Progenitor cell of endocrine pancreas (in vitro differentiated cells): ENCODE data around the gene APBB1IP. TPM values are rescaled to one million over a fixed set of nuclear protein-coding genes. Genes with fewer than 3 reads are reported as not detected.
"Not testable (repeated sequence)": the region's sequence is repeated elsewhere in the genome, so short reads cannot be mapped to it uniquely, and the experiment has no call there.

Experiments
- DNase-seq: peaks from one replicate; pipeline ENCODE4 v3.0.0; 2021; ENCODE audit warnings: low spot score; ENCODE audit not compliant: unreplicated experiment
- H3K27ac Mint-ChIP-seq: 2 replicates; pipeline ENCODE4 v1.8.0; 2021; ENCODE audit warnings: mild to moderate bottlenecking, moderate library complexity, mixed read lengths
- H3K27me3 Mint-ChIP-seq: 2 replicates; pipeline ENCODE4 v1.8.0; 2021; ENCODE audit warnings: mixed read lengths
- H3K36me3 Mint-ChIP-seq: 2 replicates; pipeline ENCODE4 v1.8.0; 2022; ENCODE audit warnings: mixed read lengths; ENCODE audit not compliant: insufficient read depth
- H3K4me1 Mint-ChIP-seq: 2 replicates; pipeline ENCODE4 v1.8.0; 2021; ENCODE audit warnings: low read depth, mixed read lengths
- H3K4me3 Mint-ChIP-seq: 2 replicates; pipeline ENCODE4 v1.8.0; 2021; ENCODE audit warnings: low read depth, mild to moderate bottlenecking, moderate library complexity, mixed read lengths
- H3K9me3 Mint-ChIP-seq: 2 replicates; pipeline ENCODE4 v1.8.0; 2021; ENCODE audit warnings: low read depth, mixed read lengths
- CTCF ChIP-seq: fragments of 200-600 bp; sonication (generic); IDR thresholded peaks from one replicate; pipeline ENCODE4 v1.5.0; 2021; ENCODE audit warnings: antibody characterized with exemption, mild to moderate bottlenecking; ENCODE audit not compliant: unreplicated experiment
- total RNA-seq: library from RNA; stranded (reverse); gene quantifications from 2 replicates; pipeline ENCODE4 v1.2.1, GENCODE V29; 2021

Gene APBB1IP
- total RNA-seq, 1 donor from 2014 or later: 0.38 TPM

- TF ChIP-seq CTCF: no peak
- Mint-ChIP-seq H3K36me3 (no peaks in the 10 kb centered on the region), H3K4me3 (no peak overlapping the region), H3K4me1 (no peaks in the 10 kb centered on the region), H3K27ac (no peak overlapping the region), H3K27me3 (peaks cover 4% of the 10 kb centered on the region), H3K9me3 (peaks cover 11% of the 10 kb centered on the region)
- DNase-seq: no peak
Measured at GRCh38 chr10:26579256-26580063, 141.3 kb downstream of the APBB1IP start.

GRCh38 chr10:26586211-26586610 lies 148.1 kb downstream of the APBB1IP start:
- no peak overlapping the region for H3K4me3 Mint-ChIP-seq
- DNase-seq: no peak
- H3K9me3 Mint-ChIP-seq: no peaks in the 10 kb centered on the region
- no peak overlapping the region for H3K27ac Mint-ChIP-seq
- no peaks in the 10 kb centered on the region for H3K4me1 Mint-ChIP-seq
- no peaks in the 10 kb centered on the region for H3K36me3 Mint-ChIP-seq
- H3K27me3 Mint-ChIP-seq: peaks cover 7% of the 10 kb centered on the region
- TF ChIP-seq CTCF: no peak

- DNase-seq: no peak
- Mint-ChIP-seq H3K4me3 (no peak overlapping the region), H3K4me1 (no peaks in the 10 kb centered on the region), H3K36me3 (no peaks in the 10 kb centered on the region), H3K27ac (no peak overlapping the region), H3K9me3 (no peaks in the 10 kb centered on the region), H3K27me3 (peaks cover 7% of the 10 kb centered on the region)
- no peak for TF ChIP-seq CTCF
Measured at GRCh38 chr10:26588611-26589010, 150.5 kb downstream of the APBB1IP start.

- not testable (repeated sequence) for DNase-seq, H3K36me3 Mint-ChIP-seq, H3K27ac Mint-ChIP-seq, H3K9me3 Mint-ChIP-seq, H3K4me1 Mint-ChIP-seq, H3K27me3 Mint-ChIP-seq, H3K4me3 Mint-ChIP-seq
Measured at GRCh38 chr10:26589813-26590212, 151.7 kb downstream of the APBB1IP start.

GRCh38 chr10:26593896-26594295 lies 155.8 kb downstream of the APBB1IP start:
- Mint-ChIP-seq H3K9me3 (no peaks in the 10 kb centered on the region), H3K27ac (no peak overlapping the region), H3K4me3 (no peak overlapping the region), H3K36me3 (no peaks in the 10 kb centered on the region), H3K27me3 (peaks cover 8% of the 10 kb centered on the region), H3K4me1 (no peaks in the 10 kb centered on the region)
- no peak for TF ChIP-seq CTCF
- no peak for DNase-seq

- H3K9me3 Mint-ChIP-seq, H3K27me3 Mint-ChIP-seq, H3K36me3 Mint-ChIP-seq, H3K27ac Mint-ChIP-seq, H3K4me3 Mint-ChIP-seq, DNase-seq, H3K4me1 Mint-ChIP-seq: not testable (repeated sequence)
Measured at GRCh38 chr10:26603283-26603682, 165.1 kb downstream of the APBB1IP start.

GRCh38 chr10:26604320-26605093 lies 166.4 kb downstream of the APBB1IP start:
- not testable (repeated sequence) for H3K27ac Mint-ChIP-seq, H3K4me1 Mint-ChIP-seq, H3K9me3 Mint-ChIP-seq, DNase-seq, H3K36me3 Mint-ChIP-seq, H3K4me3 Mint-ChIP-seq, H3K27me3 Mint-ChIP-seq
